Esophagus squamous epithelium (tissue), 5 donors: Measurements from ENCODE around the gene ANKS1A. TPM values are rescaled to one million over a fixed set of nuclear protein-coding genes. Genes with fewer than 3 reads are reported as not detected.

Experiments
- DNase-seq: peaks from one replicate; lab custom pipeline; 2025; lab: John Stamatoyannopoulos, UW
- H3K27ac ChIP-seq, 4 donors: fragments of 200-600 bp; sonication (generic); one replicate each; pipeline ENCODE4 v1.5.1; 2016 to 2019; ENCODE audit warnings: mild to moderate bottlenecking in 1 of 4
- H3K27me3 ChIP-seq, 4 donors: fragments of 200-600 bp; sonication (generic); 1 replicate in 3 of 4; 2 replicates in 1 of 4; pipeline versions ENCODE4 v1.5.1 to v1.6.0; 2017 to 2021; ENCODE audit warnings: antibody characterized with exemption in 1 of 4
- H3K36me3 ChIP-seq, 3 donors: fragments of 200-600 bp; sonication (generic); one replicate each; pipeline ENCODE4 v1.5.1; 2016 to 2019
- H3K4me1 ChIP-seq, 3 donors: fragments of 200-600 bp; sonication (generic); one replicate each; pipeline ENCODE4 v1.5.1; 2017 to 2019
- H3K4me3 ChIP-seq, 4 donors: fragments of 200-600 bp; sonication (generic); 1 replicate in 3 of 4; 2 replicates in 1 of 4; pipeline ENCODE4 v1.5.1; 2016 to 2019; ENCODE audit warnings: mild to moderate bottlenecking in 2 of 4, moderate library complexity in 1 of 4
- H3K9me3 ChIP-seq, 3 donors: fragments of 200-600 bp; sonication (generic); one replicate each; pipeline ENCODE4 v1.5.1; 2016 to 2019
- CTCF ChIP-seq, 6 experiments: fragments of 450-650 bp in 4 of 6; fragments of 200-600 bp in 2 of 6; sonication (generic) in 2 of 6; IDR thresholded peaks; one replicate each; pipeline ENCODE4 v1.5.1; 2016 to 2019; ENCODE audit warnings: antibody characterized with exemption in 6 of 6, mild to moderate bottlenecking in 4 of 6, moderate library complexity in 4 of 6
- POLR2A ChIP-seq, 4 donors: fragments of 450-650 bp; IDR thresholded peaks; one replicate each; pipeline ENCODE4 v1.6.1; 2017; ENCODE audit warnings: antibody characterized with exemption in 4 of 4, mild to moderate bottlenecking in 4 of 4, moderate library complexity in 3 of 4
- WGBS, 2 donors: methylation state at CpG; one replicate each; pipeline ENCODE4 v1.1.5; 2018; 5-methylcytosine and 5-hydroxymethylcytosine counted together
- intact Hi-C: fragments of 100-400 bp; cut with DNase I; formaldehyde crosslinking; loops from one replicate; pipeline ENCODE4 v1.15.0; 2022
- total RNA-seq, 4 donors: library from RNA; depleted of rRNA; stranded (reverse); fragments of >200 nt; gene quantifications; one replicate each; pipeline ENCODE4 v1.1.0, GENCODE V29; 2016
- donor health status: DM: yes; HTN: yes; CAD: no.

The ANKS1A gene
- total RNA-seq, 4 donors from 2014 or later, result 12.6 to 27.1 (median 17.5) TPM

GRCh38 chr6:34961574-34961973, 72.5 kb downstream of the ANKS1A start:
- Histone ChIP-seq H3K4me3 (no peak overlapping the region), H3K4me1 (peaks cover 0 to 53% (median 0%) of the 10 kb centered on the region in 3 donors), H3K27ac (peak overlapping the region in 2 of 4 donors; percentile 4 to 40), H3K36me3 (no peaks in the 10 kb centered on the region), H3K27me3 (no peaks in the 10 kb centered on the region), H3K9me3 (no peaks in the 10 kb centered on the region)
- whole genome bisulfite sequencing, 2 donors, result 75 to 84% methylated on average over 7 of the region's 7 CpGs
- intact Hi-C loops, result no loop called here
- TF ChIP-seq POLR2A (IDR thresholded peaks at IDR 0.05), result no peak
- TF ChIP-seq CTCF (IDR thresholded peaks at IDR 0.05), result no peak
- no peak for DNase-seq

GRCh38 chr6:34964564-34964963, 75.5 kb downstream of the ANKS1A start:
- 29 to 37% methylated on average over 3 of the region's 3 CpGs for WGBS, 2 donors
- intact Hi-C loops, result no loop called here
- no peak overlapping the region for H3K4me3 ChIP-seq
- H3K27me3 ChIP-seq, result no peaks in the 10 kb centered on the region
- no peak for DNase-seq
- peaks cover 0 to 37% (median 0%) of the 10 kb centered on the region in 3 donors for H3K4me1 ChIP-seq
- H3K36me3 ChIP-seq, result no peaks in the 10 kb centered on the region
- TF ChIP-seq CTCF (IDR thresholded peaks at IDR 0.05) (no peak), POLR2A (IDR thresholded peaks at IDR 0.05) (no peak)
- no peaks in the 10 kb centered on the region for H3K9me3 ChIP-seq
- H3K27ac ChIP-seq, result no peak overlapping the region

- 89 to 96% methylated on average over 3 of the region's 3 CpGs for WGBS, 2 donors
- no peak for DNase-seq
- Histone ChIP-seq H3K4me3 (no peak overlapping the region), H3K27ac (no peak overlapping the region), H3K4me1 (peaks cover 0 to 36% (median 0%) of the 10 kb centered on the region in 3 donors), H3K9me3 (no peaks in the 10 kb centered on the region), H3K27me3 (no peaks in the 10 kb centered on the region), H3K36me3 (peaks cover 0 to 23% (median 0%) of the 10 kb centered on the region in 3 donors)
- intact Hi-C loops, result no loop called here
- TF ChIP-seq POLR2A (IDR thresholded peaks at IDR 0.05) (no peak), CTCF (IDR thresholded peaks at IDR 0.05) (no peak)
These were observed 78.4 kb downstream of the ANKS1A start for GRCh38 chr6:34967461-34967860.

GRCh38 chr6:34969662-34970265, 80.7 kb downstream of the ANKS1A start:
- 61 to 68% methylated on average over 6 to 7 of the region's 7 CpGs for WGBS, 2 donors
- intact Hi-C loops, result no loop called here
- TF ChIP-seq CTCF (IDR thresholded peaks at IDR 0.05), result no peak
- TF ChIP-seq POLR2A (IDR thresholded peaks at IDR 0.05), result no peak
- no peaks in the 10 kb centered on the region for H3K9me3 ChIP-seq
- DNase-seq, result no peak
- peak overlapping the region in 3 of 4 donors; percentile 23 to 32 (median 23) for H3K27ac ChIP-seq
- no peak overlapping the region for H3K4me3 ChIP-seq
- H3K27me3 ChIP-seq, result no peaks in the 10 kb centered on the region
- peaks cover 0 to 33% (median 0%) of the 10 kb centered on the region in 3 donors for H3K36me3 ChIP-seq
- peaks cover 0 to 26% (median 0%) of the 10 kb centered on the region in 3 donors for H3K4me1 ChIP-seq

- 81 to 90% methylated on average over 3 of the region's 3 CpGs for WGBS, 2 donors
- H3K4me1 ChIP-seq, result peaks cover 0 to 20% (median 0%) of the 10 kb centered on the region in 3 donors
- intact Hi-C loops, result no loop called here
These were observed 81.4 kb downstream of the ANKS1A start for GRCh38 chr6:34970488-34970887.

More at GRCh38 chr6:34970488-34970887, 81.4 kb downstream of the ANKS1A start:
- TF ChIP-seq CTCF (IDR thresholded peaks at IDR 0.05) (no peak), POLR2A (IDR thresholded peaks at IDR 0.05) (no peak)
- Histone ChIP-seq H3K27ac (no peak overlapping the region), H3K4me3 (no peak overlapping the region), H3K36me3 (peaks cover 0 to 33% (median 0%) of the 10 kb centered on the region in 3 donors), H3K9me3 (no peaks in the 10 kb centered on the region), H3K27me3 (no peaks in the 10 kb centered on the region)
- no peak for DNase-seq
